Fibroblast of mammary gland (primary cell): ENCODE measurements around the gene COX17.
A peak's percentile ranks its signal among the peaks of the same experiment; 100 is the strongest.

Experiments used
- DNase-seq: peaks from one replicate; pipeline ENCODE4 v3.0.0-alpha.2; 2010; ENCODE audit warnings: low read depth
- H3K4me3 ChIP-seq: 2 replicates; pipeline ENCODE4 v1.5.1; 2011; ENCODE audit warnings: low read depth, mild to moderate bottlenecking, low read length, moderate library complexity; ENCODE audit not compliant: control insufficient read depth
- TF ChIP-seq, protein P1 (sequence below): conservative IDR thresholded peaks from 2 replicates; pipeline ENCODE4 v1.5.1; 2011; ENCODE audit warnings: low read depth, low read length, inconsistent platforms; ENCODE audit not compliant: control insufficient read depth, insufficient read depth

Gene COX17

DNA sequence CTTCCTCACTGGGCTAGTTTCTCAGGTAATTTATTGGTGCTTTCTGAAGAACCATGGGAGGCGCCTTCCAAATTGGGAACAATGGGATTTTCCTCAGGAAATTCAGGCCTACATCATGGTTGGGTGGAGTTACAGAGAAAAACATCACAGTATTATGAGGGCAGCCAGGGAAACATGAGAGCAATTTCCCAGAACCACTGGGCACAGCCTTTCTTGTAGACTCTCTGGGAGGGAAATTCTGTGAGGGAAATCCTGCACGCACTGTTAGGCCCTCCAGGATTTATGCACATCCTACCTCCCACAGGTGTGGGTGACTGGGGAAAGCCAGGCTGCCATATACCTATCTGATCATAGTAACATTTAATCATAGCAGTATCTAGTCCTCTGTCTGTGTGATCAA, 30.0 kb downstream of the COX17 start:
- H3K4me3 ChIP-seq = no peak overlapping the region
- DNase-seq = no peak
- TF ChIP-seq, protein P1, sequence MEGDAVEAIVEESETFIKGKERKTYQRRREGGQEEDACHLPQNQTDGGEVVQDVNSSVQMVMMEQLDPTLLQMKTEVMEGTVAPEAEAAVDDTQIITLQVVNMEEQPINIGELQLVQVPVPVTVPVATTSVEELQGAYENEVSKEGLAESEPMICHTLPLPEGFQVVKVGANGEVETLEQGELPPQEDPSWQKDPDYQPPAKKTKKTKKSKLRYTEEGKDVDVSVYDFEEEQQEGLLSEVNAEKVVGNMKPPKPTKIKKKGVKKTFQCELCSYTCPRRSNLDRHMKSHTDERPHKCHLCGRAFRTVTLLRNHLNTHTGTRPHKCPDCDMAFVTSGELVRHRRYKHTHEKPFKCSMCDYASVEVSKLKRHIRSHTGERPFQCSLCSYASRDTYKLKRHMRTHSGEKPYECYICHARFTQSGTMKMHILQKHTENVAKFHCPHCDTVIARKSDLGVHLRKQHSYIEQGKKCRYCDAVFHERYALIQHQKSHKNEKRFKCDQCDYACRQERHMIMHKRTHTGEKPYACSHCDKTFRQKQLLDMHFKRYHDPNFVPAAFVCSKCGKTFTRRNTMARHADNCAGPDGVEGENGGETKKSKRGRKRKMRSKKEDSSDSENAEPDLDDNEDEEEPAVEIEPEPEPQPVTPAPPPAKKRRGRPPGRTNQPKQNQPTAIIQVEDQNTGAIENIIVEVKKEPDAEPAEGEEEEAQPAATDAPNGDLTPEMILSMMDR = no peak

DNA sequence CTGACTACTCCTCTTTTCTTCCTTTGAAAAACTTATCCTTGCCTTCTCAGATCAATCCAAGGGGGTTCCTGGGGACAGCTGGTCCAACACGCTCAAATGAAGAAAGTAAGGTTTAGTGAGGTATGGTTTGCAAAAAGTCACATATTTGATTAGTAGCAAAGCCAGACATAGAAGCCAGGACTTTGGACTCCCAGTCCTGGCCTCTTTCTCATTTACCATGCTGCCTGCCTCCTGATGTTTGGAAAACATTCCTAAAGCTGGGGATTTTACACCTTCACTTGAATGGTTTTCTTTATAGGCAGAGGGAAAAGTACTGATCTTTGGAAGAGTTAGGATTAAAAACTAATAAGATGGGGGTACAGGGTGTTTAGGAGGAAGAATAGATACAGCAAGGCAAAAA, 31.4 kb downstream of the COX17 start:
- DNase-seq = no peak
- H3K4me3 ChIP-seq = no peak overlapping the region
- TF ChIP-seq, protein P1 = no peak

DNA sequence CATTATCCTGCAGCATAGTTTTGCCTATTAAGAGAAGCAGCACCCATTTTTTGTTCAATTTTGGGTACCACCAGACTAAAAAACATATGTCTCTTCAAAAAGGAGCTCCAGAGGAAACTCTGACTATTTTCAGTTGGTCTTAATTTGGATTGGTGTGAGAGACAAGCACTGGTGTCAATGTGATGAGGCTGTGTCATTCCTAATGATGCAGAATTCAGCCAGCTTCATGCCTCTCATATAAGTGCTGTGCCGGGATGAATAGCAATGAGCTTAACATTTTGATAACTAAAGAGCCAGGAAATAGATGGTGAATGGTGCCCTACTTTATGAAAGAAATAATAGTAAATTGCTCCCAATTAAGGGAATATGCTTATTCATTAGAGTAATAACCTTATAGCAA, 32.7 kb downstream of the COX17 start:
- TF ChIP-seq, protein P1 = no peak
- no peak overlapping the region for H3K4me3 ChIP-seq
- DNase-seq = no peak

DNA sequence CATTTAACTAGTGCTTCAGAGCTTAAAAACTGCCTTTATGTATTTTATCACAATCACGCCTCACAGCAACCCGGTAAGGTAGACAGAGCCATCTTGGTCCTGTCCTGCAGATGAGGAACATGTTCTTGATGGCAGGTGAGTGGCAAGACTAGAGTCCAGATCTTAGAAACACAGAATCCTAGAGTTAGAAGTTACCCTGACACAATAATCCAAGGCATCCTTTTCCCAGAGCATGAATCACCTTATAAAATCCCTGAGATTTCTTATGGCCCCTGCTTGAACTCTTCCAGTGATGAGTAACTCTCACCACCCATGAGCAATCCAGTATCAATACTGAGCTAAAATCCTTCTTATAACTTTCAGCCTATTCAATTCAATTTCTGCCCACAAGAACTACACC, 33.7 kb downstream of the COX17 start:
- DNase-seq = peak; percentile 83
- TF ChIP-seq, protein P1 = no peak
- H3K4me3 ChIP-seq = no peak overlapping the region

DNA sequence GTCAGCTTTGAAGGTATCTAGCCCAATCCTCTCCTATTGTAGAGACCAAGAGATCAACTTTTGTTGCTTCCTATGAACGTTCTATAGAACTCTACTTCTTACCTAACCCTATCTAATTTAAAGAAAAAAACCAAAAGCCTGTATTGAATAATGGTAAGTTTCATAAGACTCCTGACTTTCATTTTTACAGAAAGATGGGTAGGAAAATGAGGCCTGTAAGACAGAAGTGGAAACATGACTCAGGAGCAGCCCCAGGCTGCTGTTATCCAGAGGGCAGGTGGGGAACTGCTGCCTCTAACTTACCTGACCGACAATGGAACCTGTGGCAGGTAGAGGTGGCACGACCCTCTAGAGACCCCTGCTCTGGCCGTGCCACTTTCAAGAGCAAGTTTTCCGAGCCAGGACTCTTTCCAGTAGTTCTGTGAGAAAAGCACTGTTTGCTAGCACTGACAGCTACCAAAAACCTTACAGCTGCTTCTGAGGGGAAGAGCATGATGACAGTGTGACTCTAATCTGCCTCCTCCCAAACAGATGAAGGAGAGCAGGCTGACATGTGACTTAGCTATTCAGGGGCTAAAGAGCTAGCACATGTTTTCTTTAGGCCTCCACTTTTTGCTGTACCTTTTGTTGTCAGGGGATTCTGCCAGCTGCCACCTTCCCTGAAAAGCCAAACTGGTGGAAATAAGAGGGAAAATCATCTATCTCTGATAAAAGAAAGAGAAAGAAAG, 34.3 kb downstream of the COX17 start:
- peak; percentile 40 for DNase-seq
- TF ChIP-seq, protein P1 = no peak
- no peak overlapping the region for H3K4me3 ChIP-seq

DNA sequence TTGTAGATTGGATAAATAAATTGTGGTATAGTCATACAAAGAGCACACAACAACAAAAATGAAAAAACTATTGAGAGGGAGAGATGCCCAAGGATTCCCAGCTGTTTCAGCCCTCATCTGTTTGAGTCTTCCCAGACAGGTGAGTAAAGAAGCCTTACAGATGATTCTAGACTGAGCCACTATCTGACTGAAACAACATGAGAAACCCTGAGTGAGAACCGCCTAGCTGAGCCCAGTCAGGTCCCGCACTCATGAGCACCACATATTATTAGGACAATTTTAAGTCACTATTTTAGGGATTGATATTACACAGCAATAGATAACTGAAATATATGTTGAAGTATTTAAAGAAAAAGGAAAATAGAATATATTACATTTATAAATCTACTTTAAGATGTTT, 35.8 kb downstream of the COX17 start:
- no peak overlapping the region for H3K4me3 ChIP-seq
- DNase-seq = no peak
- TF ChIP-seq, protein P1 = no peak
